WTC11 (cell line): ENCODE results near the gene ZNF189. TPM values are rescaled to one million over a fixed set of nuclear protein-coding genes. Genes with fewer than 3 reads are reported as not detected.

Experiments used
- FOXP1 ChIP-seq: sonication (generic); formaldehyde crosslinking; IDR thresholded peaks from 2 replicates; pipeline ENCODE4 v1.8.0; 2022; ENCODE audit warnings: missing genetic modification reagents, mild to moderate bottlenecking, moderate library complexity, borderline replicate concordance
- JUN ChIP-seq: sonication (generic); formaldehyde crosslinking; IDR thresholded peaks from 2 replicates; pipeline ENCODE4 v1.8.0; 2023; ENCODE audit warnings: mild to moderate bottlenecking, missing genetic modification reagents
- TEAD1 ChIP-seq: sonication (generic); formaldehyde crosslinking; IDR thresholded peaks from 2 replicates; pipeline ENCODE4 v1.8.0; 2022; ENCODE audit warnings: mild to moderate bottlenecking, missing genetic modification reagents
- total RNA-seq: library from RNA; stranded (reverse); gene quantifications from 3 replicates; pipeline ENCODE4 v1.2.3, GENCODE V29; 2021
- TF ChIP-seq, protein P1 (sequence below): fragments of 200-600 bp; IDR thresholded peaks from 2 replicates; pipeline ENCODE4 v1.8.0; 2022; ENCODE audit warnings: antibody characterized with exemption
- TF ChIP-seq, protein P2 (sequence below): sonication (generic); formaldehyde crosslinking; IDR thresholded peaks from 2 replicates; pipeline ENCODE4 v1.8.0; 2023; ENCODE audit warnings: mild to moderate bottlenecking, missing genetic modification reagents

The ZNF189 gene
- total RNA-seq, 1 experiment from 2014 or later, result 10.3 TPM

DNA sequence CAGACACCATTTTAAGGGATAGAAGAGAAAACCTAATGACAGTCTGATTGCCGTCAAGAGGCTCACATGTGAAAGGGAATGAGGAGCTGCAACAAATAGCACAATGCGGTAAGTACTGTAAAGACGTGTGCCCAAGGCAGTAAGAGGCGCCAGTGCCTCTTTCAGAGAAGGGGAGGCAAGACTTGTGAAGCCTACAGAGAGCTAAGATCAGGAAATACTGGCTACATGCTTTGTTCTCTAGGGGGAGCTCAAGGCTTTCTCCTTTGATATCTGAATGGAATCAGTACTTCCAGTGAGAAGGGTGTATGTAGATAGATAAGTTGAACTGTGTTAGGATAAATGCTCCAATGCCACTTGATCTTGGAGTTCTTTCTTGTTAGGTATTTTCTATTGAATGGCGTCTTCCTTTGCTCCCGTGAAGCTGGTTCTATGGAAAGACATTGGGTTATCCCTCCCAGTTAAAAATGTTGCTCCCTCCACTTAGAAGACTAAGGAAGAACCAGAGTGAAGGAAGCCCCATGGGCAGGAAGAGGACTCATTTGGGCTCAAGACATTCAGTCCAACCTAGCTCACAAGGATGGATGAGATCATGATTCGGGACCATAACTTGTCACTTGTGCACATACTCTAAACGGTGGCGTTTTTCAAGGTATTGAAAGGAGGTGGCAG is 60.4 kb downstream of the ZNF189 start (continued):
- TF ChIP-seq, protein P1, sequence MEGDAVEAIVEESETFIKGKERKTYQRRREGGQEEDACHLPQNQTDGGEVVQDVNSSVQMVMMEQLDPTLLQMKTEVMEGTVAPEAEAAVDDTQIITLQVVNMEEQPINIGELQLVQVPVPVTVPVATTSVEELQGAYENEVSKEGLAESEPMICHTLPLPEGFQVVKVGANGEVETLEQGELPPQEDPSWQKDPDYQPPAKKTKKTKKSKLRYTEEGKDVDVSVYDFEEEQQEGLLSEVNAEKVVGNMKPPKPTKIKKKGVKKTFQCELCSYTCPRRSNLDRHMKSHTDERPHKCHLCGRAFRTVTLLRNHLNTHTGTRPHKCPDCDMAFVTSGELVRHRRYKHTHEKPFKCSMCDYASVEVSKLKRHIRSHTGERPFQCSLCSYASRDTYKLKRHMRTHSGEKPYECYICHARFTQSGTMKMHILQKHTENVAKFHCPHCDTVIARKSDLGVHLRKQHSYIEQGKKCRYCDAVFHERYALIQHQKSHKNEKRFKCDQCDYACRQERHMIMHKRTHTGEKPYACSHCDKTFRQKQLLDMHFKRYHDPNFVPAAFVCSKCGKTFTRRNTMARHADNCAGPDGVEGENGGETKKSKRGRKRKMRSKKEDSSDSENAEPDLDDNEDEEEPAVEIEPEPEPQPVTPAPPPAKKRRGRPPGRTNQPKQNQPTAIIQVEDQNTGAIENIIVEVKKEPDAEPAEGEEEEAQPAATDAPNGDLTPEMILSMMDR, result peak; percentile 33; the same call in 1 of the 2 replicates
- peak; percentile 54; the same call in 1 of the 2 replicates for TF ChIP-seq TEAD1 (CRISPR knock-in tag)
- TF ChIP-seq FOXP1 (CRISPR knock-in tag), result no peak
- TF ChIP-seq JUN (CRISPR knock-in tag), result no peak
- TF ChIP-seq, protein P2, sequence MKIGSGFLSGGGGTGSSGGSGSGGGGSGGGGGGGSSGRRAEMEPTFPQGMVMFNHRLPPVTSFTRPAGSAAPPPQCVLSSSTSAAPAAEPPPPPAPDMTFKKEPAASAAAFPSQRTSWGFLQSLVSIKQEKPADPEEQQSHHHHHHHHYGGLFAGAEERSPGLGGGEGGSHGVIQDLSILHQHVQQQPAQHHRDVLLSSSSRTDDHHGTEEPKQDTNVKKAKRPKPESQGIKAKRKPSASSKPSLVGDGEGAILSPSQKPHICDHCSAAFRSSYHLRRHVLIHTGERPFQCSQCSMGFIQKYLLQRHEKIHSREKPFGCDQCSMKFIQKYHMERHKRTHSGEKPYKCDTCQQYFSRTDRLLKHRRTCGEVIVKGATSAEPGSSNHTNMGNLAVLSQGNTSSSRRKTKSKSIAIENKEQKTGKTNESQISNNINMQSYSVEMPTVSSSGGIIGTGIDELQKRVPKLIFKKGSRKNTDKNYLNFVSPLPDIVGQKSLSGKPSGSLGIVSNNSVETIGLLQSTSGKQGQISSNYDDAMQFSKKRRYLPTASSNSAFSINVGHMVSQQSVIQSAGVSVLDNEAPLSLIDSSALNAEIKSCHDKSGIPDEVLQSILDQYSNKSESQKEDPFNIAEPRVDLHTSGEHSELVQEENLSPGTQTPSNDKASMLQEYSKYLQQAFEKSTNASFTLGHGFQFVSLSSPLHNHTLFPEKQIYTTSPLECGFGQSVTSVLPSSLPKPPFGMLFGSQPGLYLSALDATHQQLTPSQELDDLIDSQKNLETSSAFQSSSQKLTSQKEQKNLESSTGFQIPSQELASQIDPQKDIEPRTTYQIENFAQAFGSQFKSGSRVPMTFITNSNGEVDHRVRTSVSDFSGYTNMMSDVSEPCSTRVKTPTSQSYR (CRISPR knock-in tag), result no peak

Other genes starting within 250 kb of the ZNF189 start
- gene BAAT, start 13.8 kb upstream of the ZNF189 start, total RNA-seq, result 0.11 to 0.17 TPM (median 0.14 TPM) in 3 replicates
- 16.6 to 19.6 TPM (median 17.0 TPM) in 3 replicates for gene MRPL50, start 233 bp upstream of the ZNF189 start, total RNA-seq
- 0.85 to 1.5 TPM (median 0.94 TPM) in 3 replicates for gene ALDOB, start 36.9 kb downstream of the ZNF189 start, total RNA-seq
- 46.5 to 52.6 TPM (median 51.8 TPM) in 3 replicates for gene RNF20, start 135.0 kb downstream of the ZNF189 start, total RNA-seq
- gene PPP3R2, start 196.1 kb downstream of the ZNF189 start, total RNA-seq, result not detected in 3 replicates